Measurements from ENCODE around the gene SPEF2.

GRCh38 chr5:35771300-35771699 lies 153.6 kb downstream of the SPEF2 start:
- TF ChIP-seq CTCF (IDR thresholded peaks at IDR 0.05) (no peak), CREB1 (CRISPR knock-in tag; IDR thresholded peaks at IDR 0.05) (no peak), ZNF423 (CRISPR knock-in tag; IDR thresholded peaks at IDR 0.05) (no peak), ATF2 (CRISPR knock-in tag; IDR thresholded peaks at IDR 0.05; ENCODE audit: borderline replicate concordance, low read depth) (no peak), PREB (CRISPR knock-in tag; IDR thresholded peaks at IDR 0.05; ENCODE audit: borderline replicate concordance) (no peak), NFE2L1 (CRISPR knock-in tag; IDR thresholded peaks at IDR 0.05) (no peak), GRHL2 (CRISPR knock-in tag; IDR thresholded peaks at IDR 0.05; ENCODE audit: insufficient replicate concordance, severe bottlenecking) (no peak), FOXP4 (CRISPR knock-in tag; IDR thresholded peaks at IDR 0.05) (no peak), HMGXB4 (CRISPR knock-in tag; IDR thresholded peaks at IDR 0.05) (no peak), NR1H2 (CRISPR knock-in tag; IDR thresholded peaks at IDR 0.05) (no peak), CBFB (CRISPR knock-in tag; IDR thresholded peaks at IDR 0.05; ENCODE audit: low read depth) (no peak), ELF4 (CRISPR knock-in tag; IDR thresholded peaks at IDR 0.05; ENCODE audit: low read depth) (no peak), FOXJ3 (CRISPR knock-in tag; IDR thresholded peaks at IDR 0.05; ENCODE audit: borderline replicate concordance) (no peak), USF1 (CRISPR knock-in tag; IDR thresholded peaks at IDR 0.05) (no peak)
